Measurements from ENCODE around the gene NCKIPSD. TPM values are rescaled to one million over a fixed set of nuclear protein-coding genes. Genes with fewer than 3 reads are reported as not detected.
"Not testable (repeated sequence)": the region's sequence is repeated elsewhere in the genome, so short reads cannot be mapped to it uniquely, and the experiment has no call there.

The NCKIPSD gene
- total RNA-seq, result 12.8 and 13.4 TPM in 2 replicates
- 19.1 and 26.2 TPM in 2 replicates for polyA plus RNA-seq
- 9.7 and 12.6 TPM in 2 replicates for polyA plus RNA-seq (2011; cell fraction: cytosol; rRNA removed)
- polyA plus RNA-seq (2011; cell fraction: nucleus; rRNA removed), result 19.1 and 21.3 TPM in 2 replicates
- polyA plus RNA-seq (2012), result 9.0 and 9.2 TPM in 2 replicates
- 15.3 and 27.1 TPM in 2 replicates for polyA minus RNA-seq
- polyA minus RNA-seq (2011; cell fraction: cytosol; rRNA and poly(A)+ RNA removed), result 22.5 TPM
- polyA minus RNA-seq (2011; cell fraction: nucleus; rRNA and poly(A)+ RNA removed), result 7.6 and 11.2 TPM in 2 replicates
- percentile 44 among the genes with signal in this experiment for Bru-seq, nascent RNA
- BruChase-seq, experiment 1, labeled RNA remaining after a 6-hour chase, result percentile 66 among the genes with signal in this experiment
- BruChase-seq, experiment 2, labeled RNA remaining after a 2-hour chase, result percentile 56 among the genes with signal in this experiment
- long read RNA-seq, transcript NCKIPSD-204 (13 exons, 2,925 nt), result major isoform, 5 of 56 reads
- long read RNA-seq, partial matches to known transcripts, result 3 of 56 reads
- long read RNA-seq, other reads (novel, unspliced or antisense), result 46 of 56 reads

DNA sequence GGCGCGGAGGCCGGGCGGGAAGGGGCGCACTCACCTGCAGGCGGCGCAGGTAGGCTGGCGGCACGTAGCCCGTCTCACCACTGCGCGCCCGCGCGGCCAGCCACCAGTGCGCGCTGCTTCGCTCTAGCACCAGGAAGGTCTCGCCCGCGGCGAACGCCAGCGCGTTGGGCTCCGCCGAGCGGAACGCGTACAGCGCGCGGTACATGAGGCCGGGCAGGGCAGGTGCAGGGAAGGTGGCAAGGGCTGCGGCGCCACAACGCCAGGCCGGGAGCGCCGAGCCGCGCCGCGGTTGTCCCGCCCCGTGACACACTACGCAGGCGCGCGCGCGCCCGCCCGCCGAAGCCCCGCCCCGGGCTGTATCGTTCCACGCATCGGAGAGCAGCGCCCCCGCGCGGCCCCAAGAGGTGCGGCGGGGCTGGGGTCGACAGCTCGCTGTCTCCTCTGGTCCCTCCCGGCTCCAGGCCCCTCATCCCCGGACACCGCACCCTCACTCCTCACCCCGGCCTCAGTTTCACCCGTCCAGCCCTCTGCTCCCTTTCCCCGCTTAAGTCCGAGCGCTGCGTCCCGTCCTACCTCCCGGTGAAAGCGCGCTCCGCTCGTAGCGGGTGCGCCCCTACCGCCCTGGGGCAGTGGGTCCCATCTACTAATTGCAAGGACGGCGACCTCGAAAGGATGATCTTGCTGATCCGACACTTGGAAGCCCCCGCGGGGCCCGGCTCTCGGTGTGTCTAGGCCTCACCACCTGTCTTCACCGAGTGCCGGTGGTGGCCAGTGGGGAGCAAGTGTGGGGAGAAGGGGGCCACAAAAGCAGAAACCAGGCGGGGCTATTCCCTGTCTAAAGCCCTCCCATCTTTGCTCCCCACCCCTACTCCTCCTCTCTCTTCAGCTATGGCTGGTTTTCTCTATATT is at the start of gene NCKIPSD:
TSS of gene NCKIPSD (minus strand) at position 313 of the 909 bp plus-strand sequence. CDS start at position 205, 108 bp downstream.
- Histone ChIP-seq H3K4me3 (replicated peaks in 1 of 3; ENCODE audit: insufficient read depth in 1 of 3, low read depth in 1 of 3, low read length in 3 of 3) (peak within 1 kb of the TSS; percentile 6 to 90 (median 42)), H3K36me3 (ENCODE audit: control insufficient read depth in 2 of 2, extremely low read depth in 1 of 2, insufficient read depth in 2 of 2, low read length in 2 of 2) (peaks cover 9 to 37% of the 10 kb centered on the region in 2 experiments), H3K9me3 (replicated peaks; ENCODE audit: control insufficient read depth, insufficient read depth, low read length) (no peaks in the 10 kb centered on the region), H3K27me3 (ENCODE audit: control insufficient read depth in 2 of 2, insufficient read depth in 2 of 2, low read length in 2 of 2) (no peaks in the 10 kb centered on the region), H2AFZ (ENCODE audit: low read depth, low read length) (peak within 1 kb of the TSS; percentile 71), H3K9ac (replicated peaks; ENCODE audit: extremely low read depth, insufficient read depth, low read length) (peak within 1 kb of the TSS; percentile 48), H3K4me1 (ENCODE audit: control insufficient read depth, extremely low read depth, insufficient read depth, low read length) (peaks cover 14% of the 10 kb centered on the region), H3K9me1 (replicated peaks; ENCODE audit: control insufficient read depth, extremely low read depth, insufficient read depth, low read length) (no peaks in the 10 kb centered on the region), H3K4me2 (ENCODE audit: insufficient read depth, low read length) (peak within 1 kb of the TSS; percentile 63), H3K79me2 (ENCODE audit: control insufficient read depth, insufficient read depth, low read length) (peaks cover 2% of the 10 kb centered on the region), H4K20me1 (replicated peaks; ENCODE audit: control insufficient read depth, extremely low read depth, insufficient read depth, low read length) (no peaks in the 10 kb centered on the region), H3K27ac (ENCODE audit: insufficient read depth, low read depth, low read length) (no peak within 1 kb of the TSS)
- DNase-seq (ENCODE audit: low read depth, low spot score) (peak; percentile 84), FAIRE-seq (peak; percentile 60)
- CTCF ChIA-PET, result interaction anchor here (0.6 to 1.6 kb wide), 19 partner anchors 9 to 412 kb away, joined by 3 to 14 read pairs (median 4); partner anchors contain the start of genes CELSR3, IP6K2 and SLC26A6
- intact Hi-C loops (cut with micrococcal nuclease), result loop anchor here (1.0 to 2.0 kb wide), 4 partner anchors 21 to 221 kb away; partner anchors contain the start of genes SLC26A6 and UQCRC1
- dilution Hi-C loops (cut with MboI; ENCODE audit: extremely low pct_ligation_motif_present, low sequenced_read_pairs), result no loop called here
- no TSS peak for BruUV-seq (replicated peaks)
- POLR2A ChIA-PET, result interaction anchor here (0.6 kb wide), 1 partner anchor 745 kb away, joined by 4 read pairs; no protein-coding TSS in a partner anchor
- no peak for TF ChIP-seq JUN (IDR thresholded peaks at IDR 0.05; ENCODE audit: borderline replicate concordance, insufficient read depth, insufficient read length, low read depth)
- TF ChIP-seq FOS (IDR thresholded peaks at IDR 0.05; ENCODE audit: borderline replicate concordance, insufficient read depth, low read length), result no peak
- TF ChIP-seq POLR2A (IDR thresholded peaks at IDR 0.05; ENCODE audit: low read depth, low read length), result peak; percentile 95
- TF ChIP-seq MAX (IDR thresholded peaks at IDR 0.05; ENCODE audit: insufficient read depth, insufficient read length), result no peak
- TF ChIP-seq GATA2 (IDR thresholded peaks at IDR 0.05; ENCODE audit: insufficient read depth, insufficient read length, low read depth, low read length), result no peak
- TF ChIP-seq POLR2AphosphoS5 (IDR thresholded peaks at IDR 0.05; ENCODE audit: insufficient read depth, low read depth, low read length), result peak; percentile 96
- no peak for TF ChIP-seq EZH2 (IDR thresholded peaks at IDR 0.05; ENCODE audit: borderline replicate concordance, low read depth, low read length, severe bottlenecking)
- TF ChIP-seq, protein P1, sequence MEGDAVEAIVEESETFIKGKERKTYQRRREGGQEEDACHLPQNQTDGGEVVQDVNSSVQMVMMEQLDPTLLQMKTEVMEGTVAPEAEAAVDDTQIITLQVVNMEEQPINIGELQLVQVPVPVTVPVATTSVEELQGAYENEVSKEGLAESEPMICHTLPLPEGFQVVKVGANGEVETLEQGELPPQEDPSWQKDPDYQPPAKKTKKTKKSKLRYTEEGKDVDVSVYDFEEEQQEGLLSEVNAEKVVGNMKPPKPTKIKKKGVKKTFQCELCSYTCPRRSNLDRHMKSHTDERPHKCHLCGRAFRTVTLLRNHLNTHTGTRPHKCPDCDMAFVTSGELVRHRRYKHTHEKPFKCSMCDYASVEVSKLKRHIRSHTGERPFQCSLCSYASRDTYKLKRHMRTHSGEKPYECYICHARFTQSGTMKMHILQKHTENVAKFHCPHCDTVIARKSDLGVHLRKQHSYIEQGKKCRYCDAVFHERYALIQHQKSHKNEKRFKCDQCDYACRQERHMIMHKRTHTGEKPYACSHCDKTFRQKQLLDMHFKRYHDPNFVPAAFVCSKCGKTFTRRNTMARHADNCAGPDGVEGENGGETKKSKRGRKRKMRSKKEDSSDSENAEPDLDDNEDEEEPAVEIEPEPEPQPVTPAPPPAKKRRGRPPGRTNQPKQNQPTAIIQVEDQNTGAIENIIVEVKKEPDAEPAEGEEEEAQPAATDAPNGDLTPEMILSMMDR (IDR thresholded peaks at IDR 0.05; ENCODE audit: extremely low read depth in 1 of 2, insufficient read depth in 1 of 2, low read depth in 1 of 2, low read length in 2 of 2), result peak; percentile 88 to 90
- no peak for TF ChIP-seq MYC (IDR thresholded peaks at IDR 0.05; ENCODE audit: low read depth, low read length)

DNA sequence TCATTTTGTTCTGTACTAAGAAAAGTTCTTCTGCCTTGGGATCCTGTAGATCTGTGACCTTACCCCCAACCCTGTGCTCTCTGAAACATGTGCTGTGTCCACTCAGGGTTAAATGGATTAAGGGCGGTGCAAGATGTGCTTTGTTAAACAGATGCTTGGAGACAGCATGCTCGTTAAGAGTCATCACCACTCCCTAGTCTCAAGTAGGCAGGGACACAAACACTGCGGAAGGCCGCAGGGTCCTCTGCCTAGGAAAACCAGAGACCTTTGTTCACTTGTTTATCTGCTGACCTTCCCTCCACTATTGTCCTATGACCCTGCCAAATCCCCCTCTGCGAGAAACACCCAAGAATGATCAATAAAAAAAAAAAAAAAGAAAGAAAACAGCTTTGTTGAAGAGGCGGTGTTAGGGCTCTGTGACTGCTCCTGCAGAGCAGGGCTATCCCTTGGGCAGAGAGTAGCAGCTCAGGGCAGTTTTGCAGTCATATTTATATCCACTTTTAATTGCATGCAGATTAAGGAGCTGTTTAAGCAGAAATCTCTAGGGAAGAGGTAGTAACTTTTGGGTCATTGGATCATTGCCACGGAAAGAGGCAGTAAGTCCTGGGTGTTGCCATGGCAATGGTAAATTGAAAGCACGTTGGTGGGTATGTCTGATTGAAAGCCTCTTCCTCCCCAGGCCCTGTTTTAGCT is 49.5 kb upstream of the NCKIPSD start:
- intact Hi-C loops (cut with micrococcal nuclease); H3K4me3 ChIP-seq (replicated peaks in 1 of 3; ENCODE audit: insufficient read depth in 1 of 3, low read depth in 1 of 3, low read length in 3 of 3); H3K4me1 ChIP-seq (ENCODE audit: control insufficient read depth, extremely low read depth, insufficient read depth, low read length); H2AFZ ChIP-seq (ENCODE audit: low read depth, low read length); H3K4me2 ChIP-seq (ENCODE audit: insufficient read depth, low read length); H3K36me3 ChIP-seq (ENCODE audit: control insufficient read depth in 2 of 2, extremely low read depth in 1 of 2, insufficient read depth in 2 of 2, low read length in 2 of 2); H3K9ac ChIP-seq (replicated peaks; ENCODE audit: extremely low read depth, insufficient read depth, low read length); H3K27me3 ChIP-seq (ENCODE audit: control insufficient read depth in 2 of 2, insufficient read depth in 2 of 2, low read length in 2 of 2); H3K27ac ChIP-seq (ENCODE audit: insufficient read depth, low read depth, low read length); BruUV-seq (replicated peaks); DNase-seq (ENCODE audit: low read depth, low spot score); FAIRE-seq; H3K9me1 ChIP-seq (replicated peaks; ENCODE audit: control insufficient read depth, extremely low read depth, insufficient read depth, low read length); dilution Hi-C loops (cut with MboI; ENCODE audit: extremely low pct_ligation_motif_present, low sequenced_read_pairs); H4K20me1 ChIP-seq (replicated peaks; ENCODE audit: control insufficient read depth, extremely low read depth, insufficient read depth, low read length); H3K79me2 ChIP-seq (ENCODE audit: control insufficient read depth, insufficient read depth, low read length); H3K9me3 ChIP-seq (replicated peaks; ENCODE audit: control insufficient read depth, insufficient read depth, low read length): not testable (repeated sequence)
- ChIA-PET POLR2A (interaction anchor here (1.0 kb wide), 1 partner anchor 18 kb away, joined by 4 read pairs; the partner anchor contains the start of gene IP6K2), CTCF (interaction anchor here (1.2 kb wide), 1 partner anchor 217 kb away, joined by 3 read pairs; no protein-coding TSS in a partner anchor)

All from endothelial cell of umbilical vein (primary cell).